MCF 10A (cell line): ENCODE measurements around the gene TMCO4. TPM values are rescaled to one million over a fixed set of nuclear protein-coding genes. Genes with fewer than 3 reads are reported as not detected.

Source experiments
- BruUV-seq: library from RNA; stranded (reverse); fragments of 400-500 nt; replicated peaks from 2 replicates; lab custom pipeline; 2021; lab: Mats Ljungman, UMichigan
- CTCF ChIA-PET: fragments of 300-600 bp; sonication (Branson Sonifier 250); formaldehyde crosslinking; extraction: SDS; loops from one replicate; lab custom pipeline; 2021; ENCODE audit warnings: antibody characterized with exemption, inconsistent platforms; lab: Yijun Ruan, JAX
- POLR2A ChIA-PET: fragments of 300-600, 350-650 bp; sonication (Branson Sonifier 250); formaldehyde crosslinking; extraction: SDS; loops from one replicate; lab custom pipeline; 2020; ENCODE audit warnings: antibody characterized with exemption, inconsistent platforms; lab: Yijun Ruan, JAX
- DNase-seq: peaks from one replicate; pipeline ENCODE4 v3.0.0-alpha.2; 2018; ENCODE audit not compliant: unreplicated experiment
- H3K27ac Mint-ChIP-seq: one replicate; pipeline ENCODE4 v1.8.0; 2022; ENCODE audit warnings: mild to moderate bottlenecking, low read depth, mixed read lengths; ENCODE audit not compliant: unreplicated experiment
- H3K27me3 Mint-ChIP-seq: one replicate; pipeline ENCODE4 v1.8.0; 2022; ENCODE audit warnings: mixed read lengths; ENCODE audit not compliant: insufficient read depth, unreplicated experiment
- H3K36me3 Mint-ChIP-seq: one replicate; pipeline ENCODE4 v1.8.0; 2022; ENCODE audit warnings: mild to moderate bottlenecking, moderate library complexity, mixed read lengths; ENCODE audit not compliant: insufficient read depth, unreplicated experiment
- H3K4me1 Mint-ChIP-seq: one replicate; pipeline ENCODE4 v1.8.0; 2022; ENCODE audit warnings: mixed read lengths; ENCODE audit not compliant: insufficient read depth, unreplicated experiment
- H3K4me3 Mint-ChIP-seq: one replicate; pipeline ENCODE4 v1.8.0; 2022; ENCODE audit warnings: mild to moderate bottlenecking, moderate library complexity, mixed read lengths; ENCODE audit not compliant: unreplicated experiment
- H3K9me3 Mint-ChIP-seq: one replicate; pipeline ENCODE4 v1.8.0; 2022; ENCODE audit warnings: mixed read lengths; ENCODE audit not compliant: unreplicated experiment
- CTCF ChIP-seq: fragments of 200-600 bp; IDR thresholded peaks from one replicate; pipeline ENCODE4 v1.8.0; 2022; ENCODE audit warnings: antibody characterized with exemption, mild to moderate bottlenecking; ENCODE audit not compliant: unreplicated experiment
- intact Hi-C: fragments of 100-400 bp; cut with micrococcal nuclease; formaldehyde crosslinking; loops from 2 replicates; pipeline ENCODE4 v1.14.1; 2022
- total RNA-seq: library from RNA; stranded (reverse); gene quantifications from 2 replicates; pipeline ENCODE4 v1.2.3, GENCODE V29; 2022

Gene TMCO4
- total RNA-seq, 1 experiment from 2014 or later, result 20.5 TPM

- intact Hi-C loops, result loop anchor here (5.0 kb wide), 1 partner anchor 208 kb away; no protein-coding TSS in a partner anchor
- POLR2A ChIA-PET, result interaction anchor here (0.8 to 8.3 kb wide), 10 partner anchors 13 to 394 kb away, joined by 3 to 101 read pairs (median 6); partner anchors contain the start of genes CAPZB, EMC1 and MRTO4
- H3K4me1 Mint-ChIP-seq, result peaks cover 53% of the 10 kb centered on the region
- H3K27ac Mint-ChIP-seq, result peak overlapping the region; percentile 91
- DNase-seq, result peak; percentile 36
- BruUV-seq, result TSS peak; percentile 15
- no peak for TF ChIP-seq CTCF
- no peaks in the 10 kb centered on the region for H3K9me3 Mint-ChIP-seq
- no peaks in the 10 kb centered on the region for H3K27me3 Mint-ChIP-seq
- peaks cover 11% of the 10 kb centered on the region for H3K36me3 Mint-ChIP-seq
- CTCF ChIA-PET, result interaction anchor here (0.6 to 3.7 kb wide), 3 partner anchors 8 to 158 kb away, joined by 3 to 14 read pairs (median 8); no protein-coding TSS in a partner anchor
- H3K4me3 Mint-ChIP-seq, result peak overlapping the region; percentile 92
Observed at GRCh38 chr1:19645411-19646251, 154.1 kb downstream of the TMCO4 start.

GRCh38 chr1:19644681-19645410, 154.9 kb downstream of the TMCO4 start:
- Mint-ChIP-seq H3K4me3 (peak overlapping the region; percentile 92), H3K4me1 (peaks cover 57% of the 10 kb centered on the region), H3K9me3 (no peaks in the 10 kb centered on the region), H3K27ac (peak overlapping the region; percentile 91), H3K27me3 (no peaks in the 10 kb centered on the region), H3K36me3 (peaks cover 7% of the 10 kb centered on the region)
- peak; percentile 34 for DNase-seq
- BruUV-seq, result no TSS peak
- CTCF ChIA-PET, result interaction anchor here (0.6 to 3.7 kb wide), 3 partner anchors 9 to 157 kb away, joined by 3 to 14 read pairs (median 8); no protein-coding TSS in a partner anchor
- no peak for TF ChIP-seq CTCF
- POLR2A ChIA-PET, result interaction anchor here (0.7 to 8.3 kb wide), 10 partner anchors 17 to 394 kb away, joined by 3 to 101 read pairs (median 6); partner anchors contain the start of genes CAPZB, EMC1 and MRTO4
- intact Hi-C loops, result loop anchor here (5.0 kb wide), 1 partner anchor 208 kb away; no protein-coding TSS in a partner anchor

- DNase-seq, result no peak
- peak overlapping the region; percentile 91 for H3K27ac Mint-ChIP-seq
- no peak for TF ChIP-seq CTCF
- CTCF ChIA-PET, result interaction anchor here (1.8 kb wide), 1 partner anchor 156 kb away, joined by 8 read pairs; no protein-coding TSS in a partner anchor
- H3K9me3 Mint-ChIP-seq, result no peaks in the 10 kb centered on the region
- no peaks in the 10 kb centered on the region for H3K27me3 Mint-ChIP-seq
- POLR2A ChIA-PET, result interaction anchor here (0.7 to 8.3 kb wide), 7 partner anchors 17 to 160 kb away, joined by 3 to 101 read pairs (median 6); partner anchors contain the start of gene CAPZB
- BruUV-seq, result no TSS peak
- peaks cover 56% of the 10 kb centered on the region for H3K4me1 Mint-ChIP-seq
- peak overlapping the region; percentile 92 for H3K4me3 Mint-ChIP-seq
- intact Hi-C loops, result no loop called here
- peaks cover 9% of the 10 kb centered on the region for H3K36me3 Mint-ChIP-seq
Observed at GRCh38 chr1:19644395-19644680, 155.4 kb downstream of the TMCO4 start.
